ENCODE measurements around the gene DEXI. TPM values are rescaled to one million over a fixed set of nuclear protein-coding genes. Genes with fewer than 3 reads are reported as not detected.

Gene DEXI
- total and polyA plus RNA-seq, 8 donors = 16.5 to 97.9 (median 30.6) TPM

- H3K9me3 ChIP-seq = no peaks in the 10 kb centered on the region
- WGBS, 5 donors = 74 to 82% (median 81%) methylated on average over 7 of the region's 7 CpGs
- H3K4me1 ChIP-seq = peaks cover 22 to 71% (median 50%) of the 10 kb centered on the region in 4 donors
- no peak overlapping the region for H3K4me3 ChIP-seq
- intact Hi-C loops (cut with DNase I; ENCODE audit: low total_unique reads) = no loop called here
- H3K27ac ChIP-seq = no peak overlapping the region
- H3K27me3 ChIP-seq = no peaks in the 10 kb centered on the region
- TF ChIP-seq EP300 (IDR thresholded peaks at IDR 0.05) (no peak), POLR2A (IDR thresholded peaks at IDR 0.05) (no peak), CTCF (IDR thresholded peaks at IDR 0.05) (no peak), POLR2AphosphoS5 (IDR thresholded peaks at IDR 0.05) (no peak)
- peak in 1 of 2 donors; percentile 63 for DNase-seq
- H3K36me3 ChIP-seq = no peaks in the 10 kb centered on the region
These were observed 7.2 kb upstream of the DEXI start for GRCh38 chr16:10949424-10949970.

- DNase-seq = no peak
- intact Hi-C loops (cut with DNase I; ENCODE audit: low total_unique reads) = no loop called here
- peaks cover 39 to 77% (median 58%) of the 10 kb centered on the region in 4 donors for H3K4me1 ChIP-seq
- H3K36me3 ChIP-seq = no peaks in the 10 kb centered on the region
- no peaks in the 10 kb centered on the region for H3K27me3 ChIP-seq
- no peak overlapping the region for H3K4me3 ChIP-seq
- WGBS, 5 donors = 78 to 90% (median 86%) methylated on average over 9 to 10 of the region's 10 CpGs
- no peak overlapping the region for H3K27ac ChIP-seq
- no peaks in the 10 kb centered on the region for H3K9me3 ChIP-seq
- TF ChIP-seq POLR2AphosphoS5 (IDR thresholded peaks at IDR 0.05) (no peak), POLR2A (IDR thresholded peaks at IDR 0.05) (no peak), CTCF (IDR thresholded peaks at IDR 0.05) (no peak), EP300 (IDR thresholded peaks at IDR 0.05) (no peak)
These were observed 5.0 kb upstream of the DEXI start for GRCh38 chr16:10947211-10947787.

- H3K27ac ChIP-seq = no peak overlapping the region
- peak in 1 of 2 donors; percentile 62 for DNase-seq
- TF ChIP-seq CTCF (IDR thresholded peaks at IDR 0.05) (no peak), POLR2A (IDR thresholded peaks at IDR 0.05) (no peak)
- H3K4me3 ChIP-seq = peak overlapping the region in 2 of 4 donors; percentile 7 to 99
- intact Hi-C loops (cut with DNase I; ENCODE audit: low total_unique reads) = no loop called here
- H3K27me3 ChIP-seq = no peaks in the 10 kb centered on the region
- no peaks in the 10 kb centered on the region for H3K9me3 ChIP-seq
- H3K36me3 ChIP-seq = no peaks in the 10 kb centered on the region
- WGBS, 5 donors = 27 to 41% (median 30%) methylated on average over 5 of the region's 5 CpGs
- H3K4me1 ChIP-seq = peaks cover 39 to 77% (median 57%) of the 10 kb centered on the region in 4 donors
These were observed 4.0 kb upstream of the DEXI start for GRCh38 chr16:10946308-10946707.

- DNase-seq = no peak
- Histone ChIP-seq H3K36me3 (no peaks in the 10 kb centered on the region), H3K27me3 (no peaks in the 10 kb centered on the region), H3K4me1 (peaks cover 50 to 77% (median 62%) of the 10 kb centered on the region in 4 donors), H3K4me3 (peak overlapping the region; percentile 65 to 99 (median 98)), H3K27ac (peak overlapping the region in 4 of 5 donors; percentile 84 to 92 (median 88)), H3K9me3 (no peaks in the 10 kb centered on the region)
- no peak for TF ChIP-seq EP300 (IDR thresholded peaks at IDR 0.05)
- intact Hi-C loops (cut with DNase I; ENCODE audit: low total_unique reads) = no loop called here
- WGBS, 5 donors = 27 to 33% (median 30%) methylated on average over 14 of the region's 14 CpGs
These were observed 3.0 kb upstream of the DEXI start for GRCh38 chr16:10945065-10945787.
